ENCODE results near the gene STAP2. TPM values are rescaled to one million over a fixed set of nuclear protein-coding genes. Genes with fewer than 3 reads are reported as not detected.

Gene STAP2
- total RNA-seq, 2 donors from 2014 or later: 47.9 to 107 TPM

- Histone ChIP-seq H3K27me3 (replicated peaks; ENCODE audit: insufficient read depth) (no peaks in the 10 kb centered on the region), H3K4me1 (replicated peaks) (peaks cover 59% of the 10 kb centered on the region), H3K27ac (peak overlapping the region; percentile 61 to 70), H3K9me3 (no peaks in the 10 kb centered on the region), H3K4me3 (no peak overlapping the region), H3K36me3 (no peaks in the 10 kb centered on the region)
- WGBS: 91% methylated on average over 8 of the region's 8 CpGs
- intact Hi-C loops (cut with DNase I): loop anchor here (2.0 kb wide), 1 partner anchor 24 kb away; no protein-coding TSS in a partner anchor
- no peak for DNase-seq (ENCODE audit: low spot score)
- TF ChIP-seq POLR2AphosphoS5 (IDR thresholded peaks at IDR 0.05) (no peak), POLR2A (IDR thresholded peaks at IDR 0.05) (no peak), CTCF (IDR thresholded peaks at IDR 0.05) (no peak)
Observed at GRCh38 chr19:4373013-4373367, 34.4 kb upstream of the STAP2 start.

DNA sequence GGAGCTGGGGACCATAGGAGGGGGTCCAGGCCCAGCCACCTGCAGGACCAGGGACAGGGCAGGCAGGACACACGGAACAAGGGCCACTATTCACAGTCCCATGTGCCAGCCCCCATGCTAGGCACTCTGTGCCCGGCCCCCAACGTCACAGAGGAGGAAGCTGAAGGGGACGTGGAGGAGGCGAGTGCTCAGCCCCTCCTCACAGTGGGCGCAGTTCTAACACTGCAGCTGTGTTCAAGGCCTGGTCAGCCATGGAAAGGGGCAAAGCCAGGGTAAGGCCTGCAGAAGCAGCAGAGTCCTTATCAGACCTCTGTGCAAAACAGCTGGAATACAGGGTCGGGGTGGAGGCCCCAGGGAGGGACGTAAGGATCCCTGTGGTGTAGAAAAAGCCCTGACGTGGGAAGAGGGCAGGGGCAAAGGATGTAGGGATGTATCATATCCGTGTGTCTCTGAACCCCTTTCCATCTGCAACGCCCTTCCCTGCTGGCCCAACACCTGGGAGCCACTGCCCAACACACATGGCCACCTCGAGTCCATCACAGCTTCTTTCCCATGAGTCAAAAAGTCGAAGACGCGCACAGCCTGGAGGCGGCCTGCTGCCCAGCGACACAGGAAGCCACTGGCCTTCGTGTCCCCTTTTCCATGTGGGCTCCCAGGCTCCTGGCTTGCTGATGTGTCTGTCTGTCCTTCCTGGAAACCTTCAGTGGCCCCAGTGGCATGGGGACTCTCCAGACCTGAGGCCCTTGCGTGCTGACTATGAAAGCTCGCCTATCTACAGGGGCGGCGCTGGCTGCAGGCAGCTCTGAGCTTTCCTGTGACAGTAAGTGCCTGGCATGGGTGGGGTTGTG, 33.8 kb upstream of the STAP2 start:
- TF ChIP-seq POLR2AphosphoS5 (IDR thresholded peaks at IDR 0.05) (no peak), POLR2A (IDR thresholded peaks at IDR 0.05) (no peak), CTCF (IDR thresholded peaks at IDR 0.05) (no peak)
- DNase-seq (ENCODE audit: low spot score): no peak
- Histone ChIP-seq H3K4me1 (replicated peaks) (peaks cover 59% of the 10 kb centered on the region), H3K27ac (peak overlapping the region; percentile 61 to 70), H3K36me3 (no peaks in the 10 kb centered on the region), H3K9me3 (no peaks in the 10 kb centered on the region), H3K27me3 (replicated peaks; ENCODE audit: insufficient read depth) (no peaks in the 10 kb centered on the region), H3K4me3 (no peak overlapping the region)
- intact Hi-C loops (cut with DNase I): loop anchor here (2.0 kb wide), 1 partner anchor 24 kb away; no protein-coding TSS in a partner anchor
- WGBS: 88% methylated on average over 22 of the region's 22 CpGs

DNA sequence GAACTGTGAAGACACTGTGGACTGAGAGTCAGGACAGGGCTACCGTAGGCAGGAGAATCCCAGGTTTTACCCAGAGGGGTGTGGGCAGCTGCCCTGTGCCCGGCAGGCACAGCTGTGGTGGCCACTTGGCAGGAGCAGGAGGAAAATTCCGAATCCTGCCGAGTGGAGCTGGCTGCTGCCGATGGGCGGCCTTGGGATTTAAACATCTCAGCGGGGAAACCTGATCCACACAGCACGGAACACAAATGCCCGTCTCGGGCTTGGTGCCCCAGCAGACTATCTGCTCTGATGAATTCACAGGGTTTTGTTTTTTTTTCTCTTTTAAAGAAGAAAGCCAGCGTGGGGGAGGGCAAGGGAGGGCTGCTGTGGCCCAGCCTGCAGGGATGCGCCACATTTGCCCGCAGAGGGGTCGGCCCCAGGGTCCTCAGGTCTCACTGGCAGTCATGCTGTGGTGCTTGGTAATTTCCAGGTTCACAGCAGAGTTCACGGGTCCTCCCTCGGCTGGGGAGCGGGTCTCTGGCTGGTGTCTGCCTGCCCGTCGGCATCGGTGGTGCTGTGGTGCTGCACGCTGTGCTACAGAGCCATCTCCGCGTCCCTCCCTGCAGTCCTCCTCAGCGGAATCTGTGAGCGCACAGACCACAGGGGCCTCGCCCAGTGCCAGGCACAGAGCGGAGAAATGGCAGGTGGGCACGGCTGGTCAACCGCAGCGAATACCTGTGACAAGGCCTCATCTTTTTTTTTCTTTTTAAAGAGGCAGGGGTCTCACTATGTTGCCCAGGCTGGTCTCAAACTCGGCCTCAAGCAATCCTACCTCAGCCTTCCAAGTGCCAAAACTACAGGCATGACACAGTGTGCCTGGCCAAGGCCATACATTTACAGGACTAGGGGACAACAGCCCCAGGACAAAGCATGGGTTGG, 32.9 kb upstream of the STAP2 start:
- Histone ChIP-seq H3K4me1 (replicated peaks) (peaks cover 55% of the 10 kb centered on the region), H3K4me3 (no peak overlapping the region), H3K9me3 (no peaks in the 10 kb centered on the region), H3K36me3 (no peaks in the 10 kb centered on the region), H3K27ac (no peak overlapping the region), H3K27me3 (replicated peaks; ENCODE audit: insufficient read depth) (no peaks in the 10 kb centered on the region)
- intact Hi-C loops (cut with DNase I): loop anchor here (2.0 kb wide), 1 partner anchor 25 kb away; no protein-coding TSS in a partner anchor
- no peak for DNase-seq (ENCODE audit: low spot score)
- no peak for TF ChIP-seq POLR2AphosphoS5 (IDR thresholded peaks at IDR 0.05)
- no peak for TF ChIP-seq POLR2A (IDR thresholded peaks at IDR 0.05)
- TF ChIP-seq CTCF (IDR thresholded peaks at IDR 0.05): no peak
- WGBS: 71% methylated on average over 30 of the region's 31 CpGs

DNA sequence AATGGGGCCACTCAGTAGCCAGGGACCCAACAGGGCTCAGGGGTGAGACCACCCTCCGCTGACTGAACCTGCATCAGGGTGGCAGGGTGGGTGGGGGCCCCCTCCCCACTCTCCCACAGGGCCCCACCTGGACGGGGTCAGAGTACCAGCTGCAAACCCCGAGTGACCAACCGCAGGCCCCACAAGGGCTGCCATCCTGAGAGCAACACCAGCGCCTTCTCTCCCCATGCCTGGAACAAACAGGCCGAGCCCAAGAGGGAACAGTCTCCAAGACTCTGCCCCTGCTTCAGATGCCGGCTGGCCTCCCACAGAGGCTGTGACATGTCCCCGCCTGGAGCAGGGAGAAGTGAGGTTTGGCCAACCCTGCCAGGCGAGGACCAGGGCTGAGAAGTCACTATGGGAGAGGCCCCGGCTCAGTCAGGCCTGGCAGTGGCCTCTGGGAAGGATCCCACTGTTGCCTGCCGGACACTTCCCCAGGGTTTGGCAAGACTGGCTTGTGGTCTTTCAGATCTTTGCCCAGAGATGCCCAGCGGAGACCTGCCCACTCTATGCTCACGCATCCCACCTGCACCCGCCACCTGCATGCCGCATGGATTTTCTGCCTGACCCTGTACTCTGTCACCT, 31.9 kb upstream of the STAP2 start:
- no peaks in the 10 kb centered on the region for H3K9me3 ChIP-seq
- no peaks in the 10 kb centered on the region for H3K36me3 ChIP-seq
- H3K4me3 ChIP-seq: no peak overlapping the region
- intact Hi-C loops (cut with DNase I): no loop called here
- DNase-seq (ENCODE audit: low spot score): no peak
- peak overlapping the region; percentile 78 to 82 for H3K27ac ChIP-seq
- TF ChIP-seq POLR2AphosphoS5 (IDR thresholded peaks at IDR 0.05) (no peak), CTCF (IDR thresholded peaks at IDR 0.05) (no peak), POLR2A (IDR thresholded peaks at IDR 0.05) (no peak)
- peaks cover 46% of the 10 kb centered on the region for H3K4me1 ChIP-seq (replicated peaks)
- no peaks in the 10 kb centered on the region for H3K27me3 ChIP-seq (replicated peaks; ENCODE audit: insufficient read depth)
- WGBS: 87% methylated on average over 15 of the region's 15 CpGs

Data from prostate gland (tissue), 2 donors.